ENCODE results near the gene PNP.

GRCh38 chr14:20524027-20524426, 54.8 kb downstream of the PNP start:
- TF ChIP-seq ZFP30 (CRISPR knock-in tag; IDR thresholded peaks at IDR 0.05) (no peak), ZNF8 (CRISPR knock-in tag; IDR thresholded peaks at IDR 0.05) (no peak), TCF4 (CRISPR knock-in tag; IDR thresholded peaks at IDR 0.05; ENCODE audit: borderline replicate concordance) (no peak)

All from SK-N-SH treated with all-trans-retinoic acid at 6 μM for 48 hours (cell line).